ENCODE data around the gene CELF1.

DNA sequence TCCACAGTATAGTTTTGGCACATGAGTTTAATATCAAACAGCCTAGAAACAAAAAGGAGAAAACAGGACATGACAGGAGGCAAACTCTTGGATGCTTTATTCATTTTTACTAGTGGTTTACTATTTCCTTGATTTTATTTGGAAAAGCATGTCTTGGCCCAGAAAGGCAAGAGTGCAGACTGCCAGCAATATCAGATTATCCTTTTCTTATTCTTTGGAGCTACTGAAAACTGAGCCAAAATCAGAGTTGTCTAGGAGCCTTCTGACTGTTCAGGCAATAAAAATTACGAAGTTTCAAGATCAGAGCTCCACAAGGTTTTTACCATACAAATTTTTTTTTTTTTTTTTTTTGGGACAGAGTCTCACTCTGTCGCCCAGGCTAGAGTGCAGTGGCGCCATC is 16.0 kb downstream of the CELF1 start:
- TF ChIP-seq, protein P1, sequence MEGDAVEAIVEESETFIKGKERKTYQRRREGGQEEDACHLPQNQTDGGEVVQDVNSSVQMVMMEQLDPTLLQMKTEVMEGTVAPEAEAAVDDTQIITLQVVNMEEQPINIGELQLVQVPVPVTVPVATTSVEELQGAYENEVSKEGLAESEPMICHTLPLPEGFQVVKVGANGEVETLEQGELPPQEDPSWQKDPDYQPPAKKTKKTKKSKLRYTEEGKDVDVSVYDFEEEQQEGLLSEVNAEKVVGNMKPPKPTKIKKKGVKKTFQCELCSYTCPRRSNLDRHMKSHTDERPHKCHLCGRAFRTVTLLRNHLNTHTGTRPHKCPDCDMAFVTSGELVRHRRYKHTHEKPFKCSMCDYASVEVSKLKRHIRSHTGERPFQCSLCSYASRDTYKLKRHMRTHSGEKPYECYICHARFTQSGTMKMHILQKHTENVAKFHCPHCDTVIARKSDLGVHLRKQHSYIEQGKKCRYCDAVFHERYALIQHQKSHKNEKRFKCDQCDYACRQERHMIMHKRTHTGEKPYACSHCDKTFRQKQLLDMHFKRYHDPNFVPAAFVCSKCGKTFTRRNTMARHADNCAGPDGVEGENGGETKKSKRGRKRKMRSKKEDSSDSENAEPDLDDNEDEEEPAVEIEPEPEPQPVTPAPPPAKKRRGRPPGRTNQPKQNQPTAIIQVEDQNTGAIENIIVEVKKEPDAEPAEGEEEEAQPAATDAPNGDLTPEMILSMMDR (IDR thresholded peaks at IDR 0.05; ENCODE audit: poor library complexity), result no peak
- TF ChIP-seq EZH2phosphoT487 (IDR thresholded peaks at IDR 0.05; ENCODE audit: low read depth, severe bottlenecking, unreplicated experiment) (no peak), EZH2 (IDR thresholded peaks at IDR 0.05; ENCODE audit: borderline replicate concordance) (no peak)

Measured in hepatocyte (in vitro differentiated cells).